ENCODE measurements around the gene SIM2.

DNA sequence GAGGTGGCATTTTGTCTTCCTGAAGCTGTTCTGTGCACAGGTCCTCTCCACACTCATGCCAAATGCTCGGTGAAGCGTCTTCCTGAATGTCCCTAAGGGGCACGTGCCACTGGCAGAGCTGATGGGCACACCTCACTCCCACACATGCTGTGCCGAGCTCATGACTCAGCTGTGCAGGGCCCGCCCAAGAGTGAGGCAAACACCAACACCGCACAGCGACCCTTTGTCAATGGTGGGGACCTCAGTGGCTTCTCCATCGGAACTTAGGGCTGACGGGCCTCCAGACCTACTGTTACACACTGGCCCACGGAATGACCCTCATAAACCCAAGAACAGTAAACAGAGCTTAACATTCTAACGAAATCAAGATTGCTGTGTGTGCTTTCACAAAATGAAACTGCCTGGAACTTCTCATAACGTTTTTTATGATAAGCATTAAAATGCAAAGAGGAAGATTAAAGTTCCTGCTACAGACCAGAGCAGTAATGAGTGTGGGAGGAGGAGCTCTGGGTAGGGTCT lies 89.3 kb downstream of the SIM2 start:
- TF ChIP-seq, protein P1, sequence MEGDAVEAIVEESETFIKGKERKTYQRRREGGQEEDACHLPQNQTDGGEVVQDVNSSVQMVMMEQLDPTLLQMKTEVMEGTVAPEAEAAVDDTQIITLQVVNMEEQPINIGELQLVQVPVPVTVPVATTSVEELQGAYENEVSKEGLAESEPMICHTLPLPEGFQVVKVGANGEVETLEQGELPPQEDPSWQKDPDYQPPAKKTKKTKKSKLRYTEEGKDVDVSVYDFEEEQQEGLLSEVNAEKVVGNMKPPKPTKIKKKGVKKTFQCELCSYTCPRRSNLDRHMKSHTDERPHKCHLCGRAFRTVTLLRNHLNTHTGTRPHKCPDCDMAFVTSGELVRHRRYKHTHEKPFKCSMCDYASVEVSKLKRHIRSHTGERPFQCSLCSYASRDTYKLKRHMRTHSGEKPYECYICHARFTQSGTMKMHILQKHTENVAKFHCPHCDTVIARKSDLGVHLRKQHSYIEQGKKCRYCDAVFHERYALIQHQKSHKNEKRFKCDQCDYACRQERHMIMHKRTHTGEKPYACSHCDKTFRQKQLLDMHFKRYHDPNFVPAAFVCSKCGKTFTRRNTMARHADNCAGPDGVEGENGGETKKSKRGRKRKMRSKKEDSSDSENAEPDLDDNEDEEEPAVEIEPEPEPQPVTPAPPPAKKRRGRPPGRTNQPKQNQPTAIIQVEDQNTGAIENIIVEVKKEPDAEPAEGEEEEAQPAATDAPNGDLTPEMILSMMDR (IDR thresholded peaks at IDR 0.05; ENCODE audit: poor library complexity, severe bottlenecking), result no peak
- TF ChIP-seq POLR2AphosphoS5 (IDR thresholded peaks at IDR 0.05) (no peak), EZH2 (IDR thresholded peaks at IDR 0.05; ENCODE audit: borderline replicate concordance, insufficient read depth, low read length, poor library complexity, severe bottlenecking) (no peak), RAD21 (conservative IDR thresholded peaks at IDR 0.05) (no peak), SMC3 (conservative IDR thresholded peaks at IDR 0.05; ENCODE audit: poor library complexity) (no peak), REST (IDR thresholded peaks at IDR 0.05; ENCODE audit: borderline replicate concordance) (no peak)
